ENCODE data around the gene EPHA3. TPM values are rescaled to one million over a fixed set of nuclear protein-coding genes. Genes with fewer than 3 reads are reported as not detected.

The EPHA3 gene
- total RNA-seq, 2 donors from 2014 or later, result 1.3 to 6.0 TPM

DNA sequence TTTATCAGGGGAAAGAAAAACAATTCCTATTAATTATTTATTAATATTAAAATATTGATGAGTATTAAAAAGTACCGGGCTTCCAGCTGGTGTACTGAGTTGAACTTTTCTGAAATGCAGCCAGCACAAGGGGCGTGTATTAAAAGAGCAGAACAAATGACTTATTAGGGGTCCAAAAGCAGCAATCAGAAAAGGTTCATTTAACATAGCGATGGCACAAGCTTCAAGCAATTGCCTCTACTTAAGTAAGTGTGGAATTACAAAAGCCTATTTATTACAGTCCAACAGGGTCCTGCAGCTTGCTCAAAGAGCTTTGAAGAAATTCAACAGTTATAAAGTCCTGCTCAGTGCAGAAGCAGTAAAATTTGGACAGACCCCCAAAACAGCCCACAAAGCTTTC is 285.6 kb downstream of the EPHA3 start:
- ATAC-seq (no peak), DNase-seq (no peak)
- TF ChIP-seq, protein P1, sequence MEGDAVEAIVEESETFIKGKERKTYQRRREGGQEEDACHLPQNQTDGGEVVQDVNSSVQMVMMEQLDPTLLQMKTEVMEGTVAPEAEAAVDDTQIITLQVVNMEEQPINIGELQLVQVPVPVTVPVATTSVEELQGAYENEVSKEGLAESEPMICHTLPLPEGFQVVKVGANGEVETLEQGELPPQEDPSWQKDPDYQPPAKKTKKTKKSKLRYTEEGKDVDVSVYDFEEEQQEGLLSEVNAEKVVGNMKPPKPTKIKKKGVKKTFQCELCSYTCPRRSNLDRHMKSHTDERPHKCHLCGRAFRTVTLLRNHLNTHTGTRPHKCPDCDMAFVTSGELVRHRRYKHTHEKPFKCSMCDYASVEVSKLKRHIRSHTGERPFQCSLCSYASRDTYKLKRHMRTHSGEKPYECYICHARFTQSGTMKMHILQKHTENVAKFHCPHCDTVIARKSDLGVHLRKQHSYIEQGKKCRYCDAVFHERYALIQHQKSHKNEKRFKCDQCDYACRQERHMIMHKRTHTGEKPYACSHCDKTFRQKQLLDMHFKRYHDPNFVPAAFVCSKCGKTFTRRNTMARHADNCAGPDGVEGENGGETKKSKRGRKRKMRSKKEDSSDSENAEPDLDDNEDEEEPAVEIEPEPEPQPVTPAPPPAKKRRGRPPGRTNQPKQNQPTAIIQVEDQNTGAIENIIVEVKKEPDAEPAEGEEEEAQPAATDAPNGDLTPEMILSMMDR (IDR thresholded peaks at IDR 0.05), result no peak
- no peak for TF ChIP-seq POLR2A (IDR thresholded peaks at IDR 0.05)
- no peaks in the 10 kb centered on the region for H3K4me1 ChIP-seq
- H3K36me3 ChIP-seq (replicated peaks in 1 of 2; ENCODE audit: insufficient read depth in 1 of 2, low read depth in 2 of 2), result no peaks in the 10 kb centered on the region
- WGBS, 2 donors, result 77 to 84% methylated on average over 3 of the region's 3 CpGs
- intact Hi-C loops (cut with DNase I), result no loop called here
- H3K27ac ChIP-seq, result no peak overlapping the region
- no peak overlapping the region for H3K4me3 ChIP-seq
- H3K27me3 ChIP-seq, result no peaks in the 10 kb centered on the region
- no peaks in the 10 kb centered on the region for H3K9me3 ChIP-seq

DNA sequence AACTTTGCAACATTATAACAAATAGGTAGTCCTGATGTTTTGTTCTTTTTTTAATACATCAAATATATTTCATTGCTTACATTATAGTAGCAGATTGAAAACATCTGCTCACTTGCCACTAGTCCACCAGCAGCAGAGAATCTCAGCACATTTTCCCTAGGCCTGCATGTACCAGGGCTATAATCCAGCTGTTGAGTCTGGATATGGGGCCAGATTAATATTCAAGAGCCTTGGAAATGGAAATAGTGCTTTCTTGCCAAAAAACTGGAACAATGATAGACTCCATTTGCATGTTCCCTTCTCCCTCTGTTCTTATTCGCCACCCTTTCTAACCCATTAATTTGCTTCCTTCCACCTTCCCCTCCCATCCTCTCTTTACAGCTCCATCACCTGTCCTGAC is 288.0 kb downstream of the EPHA3 start:
- Histone ChIP-seq H3K4me1 (no peaks in the 10 kb centered on the region), H3K9me3 (no peaks in the 10 kb centered on the region), H3K27me3 (no peaks in the 10 kb centered on the region), H3K27ac (no peak overlapping the region), H3K36me3 (replicated peaks in 1 of 2; ENCODE audit: insufficient read depth in 1 of 2, low read depth in 2 of 2) (no peaks in the 10 kb centered on the region), H3K4me3 (no peak overlapping the region)
- intact Hi-C loops (cut with DNase I), result no loop called here
- DNase-seq (no peak), ATAC-seq (no peak)
- TF ChIP-seq, protein P1 (IDR thresholded peaks at IDR 0.05), result no peak
- 76 to 93% methylated on average over 1 of the region's 1 CpG for WGBS, 2 donors

DNA sequence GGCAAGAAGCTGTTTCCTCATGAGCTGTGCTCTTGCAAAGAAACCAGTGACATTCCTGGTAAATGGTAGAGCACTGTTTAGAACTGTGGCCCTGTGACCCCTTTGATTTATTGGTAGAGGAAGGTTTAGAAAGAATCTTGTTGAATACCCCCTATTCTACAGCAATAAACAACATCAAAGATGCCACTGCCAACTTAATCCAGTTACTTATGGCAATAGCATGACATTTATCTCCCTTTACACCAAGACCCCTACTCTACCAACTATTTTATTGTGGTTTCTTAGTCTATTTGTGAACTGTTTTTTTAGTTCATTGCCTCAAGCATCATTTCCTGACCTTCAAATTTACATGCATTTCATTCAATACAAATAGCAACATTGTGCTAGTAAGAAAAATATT is 288.6 kb downstream of the EPHA3 start:
- no peaks in the 10 kb centered on the region for H3K27me3 ChIP-seq
- H3K36me3 ChIP-seq (replicated peaks in 1 of 2; ENCODE audit: insufficient read depth in 1 of 2, low read depth in 2 of 2), result no peaks in the 10 kb centered on the region
- no peaks in the 10 kb centered on the region for H3K4me1 ChIP-seq
- no peak for TF ChIP-seq POLR2A (IDR thresholded peaks at IDR 0.05)
- TF ChIP-seq, protein P1 (IDR thresholded peaks at IDR 0.05), result no peak
- no peak overlapping the region for H3K4me3 ChIP-seq
- no peak for DNase-seq
- no peak overlapping the region for H3K27ac ChIP-seq
- no peak for ATAC-seq
- no peaks in the 10 kb centered on the region for H3K9me3 ChIP-seq
- intact Hi-C loops (cut with DNase I), result no loop called here

DNA sequence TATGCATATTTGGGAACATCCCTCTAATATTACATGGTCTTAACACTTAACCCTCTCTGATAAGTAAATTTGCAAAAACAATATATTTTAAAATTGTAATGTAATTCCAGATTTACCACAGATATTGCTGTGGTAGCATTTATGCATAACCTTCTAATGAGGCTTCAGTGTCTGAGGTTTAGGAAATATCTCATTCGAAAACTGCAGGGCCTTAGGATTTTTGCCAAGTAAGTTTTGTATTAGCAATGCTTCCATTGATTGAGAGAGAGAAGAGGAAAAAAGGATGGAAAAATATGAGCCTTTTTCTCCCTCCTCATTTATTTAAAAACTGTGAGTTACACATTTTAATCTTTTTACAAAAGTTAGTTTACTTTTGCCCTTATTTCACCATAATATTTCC is 294.6 kb downstream of the EPHA3 start:
- no peak for DNase-seq
- ATAC-seq, result no peak
- no peak overlapping the region for H3K27ac ChIP-seq
- no peaks in the 10 kb centered on the region for H3K36me3 ChIP-seq (replicated peaks in 1 of 2; ENCODE audit: insufficient read depth in 1 of 2, low read depth in 2 of 2)
- no peak overlapping the region for H3K4me3 ChIP-seq
- no peaks in the 10 kb centered on the region for H3K9me3 ChIP-seq
- intact Hi-C loops (cut with DNase I), result no loop called here
- no peaks in the 10 kb centered on the region for H3K4me1 ChIP-seq
- no peaks in the 10 kb centered on the region for H3K27me3 ChIP-seq
- WGBS, 2 donors, result 53 to 60% methylated on average over 1 of the region's 1 CpG
- TF ChIP-seq, protein P1 (IDR thresholded peaks at IDR 0.05), result no peak
- TF ChIP-seq POLR2A (IDR thresholded peaks at IDR 0.05), result no peak

DNA sequence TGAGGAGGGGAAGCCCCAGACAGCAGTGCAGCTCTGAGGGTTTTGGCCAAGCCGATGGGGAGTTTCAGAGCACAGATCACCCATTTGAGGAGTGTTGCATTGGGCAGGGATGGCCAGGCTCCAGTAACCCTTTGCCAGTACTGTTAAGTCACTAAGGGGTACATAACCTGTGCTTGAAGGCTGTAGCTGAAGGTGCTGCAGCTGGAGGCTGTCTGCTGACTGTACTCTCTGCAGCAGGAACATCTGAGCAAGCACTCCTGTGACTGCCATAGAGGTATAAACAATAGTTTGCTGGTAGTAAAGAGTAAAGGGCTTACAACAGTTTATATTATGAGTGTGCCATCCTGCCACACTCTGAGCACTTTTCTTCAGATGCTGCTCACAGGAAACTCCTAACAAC is 297.8 kb downstream of the EPHA3 start:
- DNase-seq, result no peak
- no peak for ATAC-seq
- intact Hi-C loops (cut with DNase I), result no loop called here
- 33 to 68% methylated on average over 1 of the region's 1 CpG for WGBS, 2 donors
- Histone ChIP-seq H3K36me3 (replicated peaks in 1 of 2; ENCODE audit: insufficient read depth in 1 of 2, low read depth in 2 of 2) (no peaks in the 10 kb centered on the region), H3K4me3 (no peak overlapping the region), H3K27me3 (no peaks in the 10 kb centered on the region), H3K4me1 (no peaks in the 10 kb centered on the region), H3K9me3 (no peaks in the 10 kb centered on the region), H3K27ac (no peak overlapping the region)
- TF ChIP-seq, protein P1 (IDR thresholded peaks at IDR 0.05), result no peak
- TF ChIP-seq POLR2A (IDR thresholded peaks at IDR 0.05), result no peak

All from body of pancreas (tissue), 4 donors.